Sciatic nerve (tissue), 2 donors: ENCODE data around the gene BTBD1. TPM values are rescaled to one million over a fixed set of nuclear protein-coding genes. Genes with fewer than 3 reads are reported as not detected.

Experiments used
- ATAC-seq: fragments of 200-7000 bp; cut with Tn5 transposase; one replicate; pipeline ENCODE4 v1.9.1; 2020; ENCODE audit warnings: mild to moderate bottlenecking, moderate library complexity
- DNase-seq: peaks from one replicate; pipeline ENCODE4 v3.0.0-alpha.2; 2020; ENCODE audit warnings: low spot score
- intact Hi-C: fragments of 100-400 bp; cut with DNase I; formaldehyde crosslinking; loops from one replicate; pipeline ENCODE4 v1.14.2; 2022
- microRNA-seq: library from miRNA; unstranded; fragments of <30 nt; microRNA quantifications from one replicate; pipeline ENCODE4 v1.2.0, GENCODE V29; 2020
- total RNA-seq: library from RNA; stranded (reverse); fragmentation: NEBNext Ultra II Directional; extraction: Animal tissue kit (Norgen Biotek cat#: 25700); gene quantifications from one replicate; pipeline ENCODE4 v1.2.1, GENCODE V29; 2021
- donor health status: DM: no; HTN: no; CAD: no.
- donor health status: DM: no; HTN: no; CAD: no.

The BTBD1 gene
- total RNA-seq, 1 donor from 2014 or later = 51.4 TPM

DNA sequence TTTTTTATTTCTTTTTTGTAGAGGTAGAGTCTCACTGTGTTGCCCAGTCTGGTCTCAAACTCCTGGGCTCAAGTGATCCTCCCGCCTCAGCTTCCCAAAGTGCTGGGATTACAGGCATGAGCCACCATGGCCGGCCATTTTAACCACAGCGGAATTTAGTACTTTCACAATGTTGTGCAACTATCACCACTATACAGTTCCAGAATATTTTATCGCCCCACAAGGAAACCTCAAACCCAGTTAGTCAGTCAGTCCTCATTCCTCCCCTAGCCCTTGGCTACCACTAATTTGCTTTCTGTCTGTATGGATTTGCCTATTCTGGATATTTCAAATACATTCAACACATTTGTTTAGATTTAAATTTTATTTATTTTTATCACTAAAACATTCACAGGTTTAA lies 99.0 kb downstream of the BTBD1 start:
- intact Hi-C loops = no loop called here
- DNase-seq (no peak), ATAC-seq (no peak)

GRCh38 chr15:82966671-82967071 lies 100.4 kb downstream of the BTBD1 start:
- no peak for ATAC-seq
- no peak for DNase-seq
- intact Hi-C loops = no loop called here

Small RNA genes lying within 50 kb of the gene (microRNA-seq; reads per million reads assigned to microRNA genes)
- not detected for gene MIR4515

Other genes starting within 250 kb of the BTBD1 start
- 13.2 TPM for gene HOMER2, start 114.5 kb downstream of the BTBD1 start, total RNA-seq
- gene RAMAC, start 81.0 kb downstream of the BTBD1 start, total RNA-seq = 10.9 TPM
- gene C15orf40, start 55.6 kb downstream of the BTBD1 start, total RNA-seq = 20.6 TPM
- gene TM6SF1, start 40.4 kb upstream of the BTBD1 start, total RNA-seq = 7.8 TPM
- 53.8 TPM for gene HDGFL3, start 140.6 kb upstream of the BTBD1 start, total RNA-seq
- gene BNC1, start 217.4 kb upstream of the BTBD1 start, total RNA-seq = 0.58 TPM